ENCODE results near the gene CDH13.

Gene CDH13

DNA sequence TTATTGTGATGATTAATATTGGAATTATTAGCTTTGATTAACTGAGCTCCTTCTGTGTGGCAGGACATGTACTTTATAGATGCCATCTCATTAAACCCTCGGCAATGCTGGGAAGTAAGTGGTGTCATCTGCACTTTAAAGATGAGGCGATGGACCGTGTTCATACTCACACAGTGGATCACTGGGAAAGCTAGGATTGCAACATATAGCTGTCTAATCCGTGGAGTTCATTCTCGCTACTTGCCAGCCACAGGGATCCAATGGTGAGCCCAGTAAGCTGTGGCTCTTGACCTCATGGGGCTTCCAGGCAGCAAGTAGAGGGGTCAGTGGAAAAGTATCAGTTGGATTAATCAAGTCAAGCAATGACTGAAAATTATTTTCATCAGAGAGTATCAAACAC is 587.9 kb downstream of the CDH13 start:
- no peak overlapping the region for H3K4me3 ChIP-seq (ENCODE audit: low read depth, low read length)
- no peak for DNase-seq (ENCODE audit: low read depth, low spot score)
- TF ChIP-seq, protein P1, sequence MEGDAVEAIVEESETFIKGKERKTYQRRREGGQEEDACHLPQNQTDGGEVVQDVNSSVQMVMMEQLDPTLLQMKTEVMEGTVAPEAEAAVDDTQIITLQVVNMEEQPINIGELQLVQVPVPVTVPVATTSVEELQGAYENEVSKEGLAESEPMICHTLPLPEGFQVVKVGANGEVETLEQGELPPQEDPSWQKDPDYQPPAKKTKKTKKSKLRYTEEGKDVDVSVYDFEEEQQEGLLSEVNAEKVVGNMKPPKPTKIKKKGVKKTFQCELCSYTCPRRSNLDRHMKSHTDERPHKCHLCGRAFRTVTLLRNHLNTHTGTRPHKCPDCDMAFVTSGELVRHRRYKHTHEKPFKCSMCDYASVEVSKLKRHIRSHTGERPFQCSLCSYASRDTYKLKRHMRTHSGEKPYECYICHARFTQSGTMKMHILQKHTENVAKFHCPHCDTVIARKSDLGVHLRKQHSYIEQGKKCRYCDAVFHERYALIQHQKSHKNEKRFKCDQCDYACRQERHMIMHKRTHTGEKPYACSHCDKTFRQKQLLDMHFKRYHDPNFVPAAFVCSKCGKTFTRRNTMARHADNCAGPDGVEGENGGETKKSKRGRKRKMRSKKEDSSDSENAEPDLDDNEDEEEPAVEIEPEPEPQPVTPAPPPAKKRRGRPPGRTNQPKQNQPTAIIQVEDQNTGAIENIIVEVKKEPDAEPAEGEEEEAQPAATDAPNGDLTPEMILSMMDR (IDR thresholded peaks at IDR 0.05; ENCODE audit: low read depth, low read length), result no peak
- in situ Hi-C loops (cut with HindIII; ENCODE audit: low sequenced_read_pairs), result no loop called here

DNA sequence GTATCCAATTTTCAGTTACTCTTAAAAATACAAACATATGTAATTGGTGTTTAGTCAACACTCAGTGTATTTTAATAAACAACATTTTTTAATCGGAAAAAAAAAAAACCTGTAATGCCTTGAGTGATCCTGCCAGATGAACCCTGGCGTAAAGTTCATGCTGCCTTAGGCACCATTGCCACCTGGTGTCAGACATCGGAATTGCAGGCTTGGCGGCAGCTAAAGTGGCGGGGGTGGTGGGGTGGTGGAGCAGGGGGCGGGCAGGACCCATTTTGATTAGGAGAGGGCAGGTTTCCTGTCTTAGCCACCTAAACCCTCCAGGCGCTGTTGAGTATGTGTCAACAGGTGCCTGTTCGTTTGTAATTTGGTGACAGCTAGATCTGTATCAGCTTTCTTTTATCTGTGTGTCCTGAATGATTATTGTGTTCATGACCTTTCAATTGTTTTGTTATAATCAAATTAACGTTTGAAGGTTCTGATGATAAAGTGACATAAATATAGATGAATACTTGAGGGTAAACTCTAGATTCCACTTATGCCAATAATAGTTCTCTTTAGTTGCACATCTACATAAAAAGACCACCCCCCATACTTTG is 588.7 kb downstream of the CDH13 start:
- in situ Hi-C loops (cut with HindIII; ENCODE audit: low sequenced_read_pairs), result no loop called here
- DNase-seq (ENCODE audit: low read depth, low spot score), result peak; percentile 38
- no peak overlapping the region for H3K4me3 ChIP-seq (ENCODE audit: low read depth, low read length)
- TF ChIP-seq, protein P1 (IDR thresholded peaks at IDR 0.05; ENCODE audit: low read depth, low read length), result peak; percentile 86

DNA sequence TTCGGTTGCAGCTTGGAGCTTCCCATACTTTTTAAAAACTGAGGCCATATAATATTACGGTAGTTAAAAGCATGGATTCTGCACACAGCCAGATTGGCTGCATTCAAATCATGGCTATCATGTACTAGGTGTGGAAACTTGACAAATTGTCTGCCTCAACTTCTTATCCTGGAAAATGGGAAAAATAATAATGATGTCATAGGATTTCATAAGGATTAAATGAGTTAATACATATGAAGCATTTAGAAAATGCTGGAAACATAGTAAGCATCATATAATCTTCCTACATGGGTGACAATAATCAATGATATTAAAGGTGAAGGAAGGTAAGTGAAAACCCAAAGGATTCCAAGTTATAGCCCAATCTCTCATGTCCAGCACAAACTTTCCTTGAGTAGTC is 592.5 kb downstream of the CDH13 start:
- H3K4me3 ChIP-seq (ENCODE audit: low read depth, low read length), result no peak overlapping the region
- in situ Hi-C loops (cut with HindIII; ENCODE audit: low sequenced_read_pairs), result no loop called here
- TF ChIP-seq, protein P1 (IDR thresholded peaks at IDR 0.05; ENCODE audit: low read depth, low read length), result no peak
- no peak for DNase-seq (ENCODE audit: low read depth, low spot score)

DNA sequence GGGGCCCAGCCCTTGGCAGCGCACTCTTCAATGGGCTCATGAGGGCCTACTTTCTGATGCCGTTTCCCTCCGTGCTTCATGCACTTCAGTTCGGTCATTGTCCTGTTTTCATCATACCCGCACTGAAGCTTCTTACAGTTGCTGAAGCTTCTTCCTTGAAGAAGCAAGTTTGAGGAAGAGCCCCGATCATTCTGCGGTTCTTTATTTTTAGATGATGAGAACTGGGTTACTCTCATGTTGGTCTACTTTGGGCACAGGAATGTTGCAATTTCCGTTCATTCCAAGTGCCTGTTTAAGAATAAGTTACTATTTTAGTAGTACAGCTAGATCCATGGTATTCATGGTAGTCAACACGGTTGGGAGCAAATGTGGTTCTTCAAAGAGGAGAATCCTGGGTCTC is 593.3 kb downstream of the CDH13 start:
- no peak overlapping the region for H3K4me3 ChIP-seq (ENCODE audit: low read depth, low read length)
- in situ Hi-C loops (cut with HindIII; ENCODE audit: low sequenced_read_pairs), result no loop called here
- TF ChIP-seq, protein P1 (IDR thresholded peaks at IDR 0.05; ENCODE audit: low read depth, low read length), result no peak
- DNase-seq (ENCODE audit: low read depth, low spot score), result no peak

DNA sequence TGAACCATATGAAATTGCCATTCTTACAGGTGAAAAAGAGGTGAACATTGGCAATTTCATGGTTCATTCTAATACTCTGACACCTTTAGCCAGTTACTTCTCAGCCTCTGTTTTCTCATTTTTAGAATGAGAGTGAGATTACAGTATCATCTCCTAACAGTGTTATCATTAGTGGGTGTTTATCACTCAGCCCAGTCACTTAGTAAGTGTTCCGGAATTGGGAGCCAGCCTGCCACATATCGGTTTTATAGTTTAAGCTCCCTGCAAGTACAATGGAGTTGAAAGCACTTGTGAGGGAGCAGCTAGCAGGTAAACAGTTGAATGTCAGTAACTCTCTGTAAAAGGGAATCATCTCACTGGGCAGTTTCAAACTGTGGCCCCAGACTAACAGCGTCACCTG is 597.9 kb downstream of the CDH13 start:
- DNase-seq (ENCODE audit: low read depth, low spot score), result no peak
- in situ Hi-C loops (cut with HindIII; ENCODE audit: low sequenced_read_pairs), result no loop called here
- TF ChIP-seq, protein P1 (IDR thresholded peaks at IDR 0.05; ENCODE audit: low read depth, low read length), result no peak
- no peak overlapping the region for H3K4me3 ChIP-seq (ENCODE audit: low read depth, low read length)

DNA sequence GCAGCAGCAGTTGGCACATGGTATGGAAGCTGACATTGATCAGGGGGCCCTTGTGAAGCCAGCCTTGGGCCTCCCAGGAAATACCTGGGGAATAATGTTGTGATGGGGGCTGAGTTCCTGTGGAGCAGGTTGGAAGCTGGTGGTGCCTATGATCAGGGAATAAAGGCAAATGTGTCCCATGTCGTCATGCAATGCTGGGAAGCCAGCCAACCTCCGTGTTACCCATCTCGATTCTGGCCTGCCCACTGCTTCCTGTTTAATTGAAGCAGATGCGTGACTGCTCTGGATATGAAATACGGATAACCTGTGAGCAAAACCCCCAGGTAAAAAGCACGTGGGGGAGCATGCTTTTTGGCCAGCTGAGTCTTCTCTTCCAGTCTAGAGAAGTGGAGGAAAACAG is 600.6 kb downstream of the CDH13 start:
- TF ChIP-seq, protein P1 (IDR thresholded peaks at IDR 0.05; ENCODE audit: low read depth, low read length), result no peak
- no peak for DNase-seq (ENCODE audit: low read depth, low spot score)
- no peak overlapping the region for H3K4me3 ChIP-seq (ENCODE audit: low read depth, low read length)
- in situ Hi-C loops (cut with HindIII; ENCODE audit: low sequenced_read_pairs), result no loop called here

DNA sequence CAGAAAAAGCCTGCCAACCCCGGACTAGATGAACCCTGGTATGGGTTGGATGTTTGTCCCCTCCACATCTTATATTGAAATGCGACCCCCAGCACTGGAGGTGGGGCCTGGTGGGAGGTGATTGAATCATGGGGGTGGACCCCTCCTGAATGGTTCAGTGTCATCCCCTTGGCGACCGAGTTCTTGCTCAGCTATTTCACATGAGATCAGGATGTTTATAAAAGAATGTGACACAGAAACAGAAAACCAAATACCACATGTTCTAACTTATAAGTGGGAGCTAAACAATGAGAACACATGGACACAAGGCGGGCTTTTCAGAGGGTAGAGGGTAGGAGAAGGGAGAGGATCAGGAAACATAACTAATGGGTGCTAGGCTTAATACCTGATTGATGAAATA is 605.0 kb downstream of the CDH13 start:
- H3K4me3 ChIP-seq (ENCODE audit: low read depth, low read length), result no peak overlapping the region
- TF ChIP-seq, protein P1 (IDR thresholded peaks at IDR 0.05; ENCODE audit: low read depth, low read length), result no peak
- in situ Hi-C loops (cut with HindIII; ENCODE audit: low sequenced_read_pairs), result no loop called here
- no peak for DNase-seq (ENCODE audit: low read depth, low spot score)

Measured in astrocyte of the spinal cord (primary cell).